HEK293 (cell line): Measurements from ENCODE around the gene MTUS2.

Source experiments
- CTCF ChIA-PET: fragments of 350-600 bp; formaldehyde crosslinking; extraction: SDS; loops from one replicate; lab custom pipeline; 2021; ENCODE audit warnings: antibody characterized with exemption; lab: Yijun Ruan, JAX
- POLR2A ChIA-PET: fragments of 300-600 bp; formaldehyde crosslinking; extraction: SDS; loops from one replicate; lab custom pipeline; 2020; ENCODE audit warnings: antibody characterized with exemption, inconsistent platforms; lab: Yijun Ruan, JAX
- H3K27ac ChIP-seq: fragments of 200-500 bp; sonication (Bioruptor generic); 2 replicates; pipeline ENCODE4 v1.5.1; 2014; ENCODE audit warnings: low read depth, low read length, control low read depth, inconsistent platforms; ENCODE audit errors: extremely low read depth
- H3K36me3 ChIP-seq, 2 experiments: fragments of 200-500 bp in 1 of 2; sonication (Bioruptor generic) in 1 of 2; 1 replicate in 1 of 2; 2 replicates in 1 of 2; pipeline ENCODE4 v1.5.1; 2014 to 2017; ENCODE audit warnings: inconsistent platforms in 2 of 2, low read length in 2 of 2; ENCODE audit not compliant: control insufficient read depth in 2 of 2, insufficient read depth in 1 of 2
- H3K4me1 ChIP-seq: fragments of 200-500 bp; sonication (Bioruptor generic); 2 replicates; pipeline ENCODE4 v1.5.1; 2014; ENCODE audit warnings: mild to moderate bottlenecking, low read length, inconsistent platforms; ENCODE audit not compliant: control insufficient read depth, insufficient read depth
- H3K4me3 ChIP-seq: 2 replicates; pipeline ENCODE4 v1.5.1; 2011; ENCODE audit warnings: low read depth, mild to moderate bottlenecking, control low read depth, low read length, moderate library complexity
- H3K9me3 ChIP-seq: fragments of 200-500 bp; sonication (Bioruptor generic); 2 replicates; pipeline ENCODE4 v1.5.1; 2014; ENCODE audit warnings: low read depth, low read length, inconsistent platforms; ENCODE audit not compliant: control insufficient read depth, insufficient read depth
- HOXC10 ChIP-seq: sonication (generic); formaldehyde crosslinking; IDR thresholded peaks from 2 replicates; pipeline ENCODE4 v1.8.1; 2023; ENCODE audit warnings: mild to moderate bottlenecking, missing genetic modification reagents
- MZF1 ChIP-seq: fragments of 450-650 bp; formaldehyde crosslinking; IDR thresholded peaks from 2 replicates; pipeline ENCODE4 v1.5.1; 2017; ENCODE audit warnings: missing biosample characterization, missing genetic modification characterization, borderline replicate concordance
- SETDB1 ChIP-seq: IDR thresholded peaks from one replicate; pipeline ENCODE4 v1.6.1; 2017; ENCODE audit warnings: mild to moderate bottlenecking, low read length, moderate library complexity, mixed read lengths; ENCODE audit not compliant: insufficient read length
- TCF7L2 ChIP-seq: IDR thresholded peaks from 2 replicates; pipeline ENCODE4 v1.6.1; 2011; ENCODE audit warnings: low read depth, mild to moderate bottlenecking, inconsistent platforms, low read length, moderate library complexity, borderline replicate concordance
- TRIM28 ChIP-seq: IDR thresholded peaks from 2 replicates; pipeline ENCODE4 v1.6.1; 2011; ENCODE audit warnings: low read length, control low read depth, borderline replicate concordance
- ZNF16 ChIP-seq: fragments of 450-650 bp; formaldehyde crosslinking; IDR thresholded peaks from 2 replicates; pipeline ENCODE4 v1.5.1; 2016; ENCODE audit warnings: low read depth, missing biosample characterization, missing genetic modification characterization
- ZNF23 ChIP-seq: fragments of 450-650 bp; formaldehyde crosslinking; IDR thresholded peaks from 2 replicates; pipeline ENCODE4 v1.5.1; 2016; ENCODE audit warnings: missing biosample characterization, missing genetic modification characterization, borderline replicate concordance
- ZNF26 ChIP-seq: fragments of 450-650 bp; formaldehyde crosslinking; IDR thresholded peaks from 2 replicates; pipeline ENCODE4 v1.5.1; 2016; ENCODE audit warnings: missing biosample characterization, missing genetic modification characterization
- ZNF404 ChIP-seq: fragments of 450-650 bp; formaldehyde crosslinking; IDR thresholded peaks from 2 replicates; pipeline ENCODE4 v1.5.1; 2017; ENCODE audit warnings: missing biosample characterization, missing genetic modification characterization
- ZNF426 ChIP-seq: fragments of 450-650 bp; formaldehyde crosslinking; IDR thresholded peaks from 2 replicates; pipeline ENCODE4 v1.5.1; 2017; ENCODE audit warnings: missing biosample characterization, missing genetic modification characterization, mild to moderate bottlenecking, inconsistent platforms, moderate library complexity
- ZNF473 ChIP-seq: fragments of 450-650 bp; formaldehyde crosslinking; IDR thresholded peaks from 2 replicates; pipeline ENCODE4 v1.5.1; 2017; ENCODE audit warnings: missing biosample characterization, missing genetic modification characterization
- ZNF514 ChIP-seq: fragments of 450-650 bp; formaldehyde crosslinking; IDR thresholded peaks from 2 replicates; pipeline ENCODE4 v1.5.1; 2016; ENCODE audit warnings: missing biosample characterization, missing genetic modification characterization
- ZNF580 ChIP-seq: fragments of 450-650 bp; formaldehyde crosslinking; IDR thresholded peaks from 2 replicates; pipeline ENCODE4 v1.5.1; 2016; ENCODE audit warnings: missing biosample characterization, missing genetic modification characterization
- ZNF610 ChIP-seq: fragments of 450-650 bp; formaldehyde crosslinking; IDR thresholded peaks from 2 replicates; pipeline ENCODE4 v1.5.1; 2016; ENCODE audit warnings: missing biosample characterization, missing genetic modification characterization, borderline replicate concordance
- ZNF623 ChIP-seq: fragments of 450-650 bp; formaldehyde crosslinking; IDR thresholded peaks from 2 replicates; pipeline ENCODE4 v1.5.1; 2016; ENCODE audit warnings: missing biosample characterization, missing genetic modification characterization
- ZNF747 ChIP-seq: fragments of 450-650 bp; formaldehyde crosslinking; IDR thresholded peaks from 2 replicates; pipeline ENCODE4 v1.5.1; 2016; ENCODE audit warnings: missing biosample characterization, missing genetic modification characterization
- TF ChIP-seq, protein P1 (sequence below): fragments of 450-650 bp; formaldehyde crosslinking; IDR thresholded peaks from 2 replicates; pipeline ENCODE4 v1.5.1; 2016; ENCODE audit warnings: missing biosample characterization, missing genetic modification characterization, low read depth

The MTUS2 gene

GRCh38 chr13:28778308-28779215 lies 41.6 kb upstream of the MTUS2 start:
- Histone ChIP-seq H3K36me3 (no peaks in the 10 kb centered on the region), H3K4me1 (no peaks in the 10 kb centered on the region), H3K4me3 (no peak overlapping the region), H3K27ac (no peak overlapping the region), H3K9me3 (no peaks in the 10 kb centered on the region)
- TF ChIP-seq ZNF426 (tag by site-specific recombination): no peak
- TF ChIP-seq HOXC10 (CRISPR knock-in tag): no peak
- no peak for TF ChIP-seq ZNF610 (tag by site-specific recombination)
- TF ChIP-seq ZNF473 (tag by site-specific recombination): no peak
- TF ChIP-seq TCF7L2: no peak
- no peak for TF ChIP-seq ZNF23 (tag by site-specific recombination)
- TF ChIP-seq ZNF747 (tag by site-specific recombination): no peak
- no peak for TF ChIP-seq ZNF26
- no peak for TF ChIP-seq ZNF623
- no peak for TF ChIP-seq TRIM28
- CTCF ChIA-PET: interaction anchor here (0.6 kb wide), 1 partner anchor 41 kb away, joined by 3 read pairs; no protein-coding TSS in a partner anchor
- POLR2A ChIA-PET: no interaction called here

DNA sequence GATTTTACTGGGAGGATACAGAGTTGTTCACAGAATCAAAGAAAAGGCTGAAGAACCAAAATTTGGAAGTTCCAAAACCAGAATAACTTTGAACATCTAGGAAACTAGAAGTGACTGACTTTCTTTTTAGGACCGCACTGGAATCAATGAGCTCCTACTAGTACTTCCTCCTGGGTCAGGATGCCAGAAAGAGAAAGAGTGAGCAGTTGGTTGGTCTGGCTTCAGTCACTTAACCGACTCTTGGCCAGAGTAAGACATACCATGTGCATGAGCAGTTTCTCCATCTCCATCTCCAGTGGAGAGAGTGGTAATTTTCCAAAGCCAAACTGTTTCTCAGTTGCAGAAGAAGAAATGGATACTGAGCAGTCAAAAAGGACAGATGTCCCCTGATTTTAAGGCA lies 27.1 kb upstream of the MTUS2 start:
- Histone ChIP-seq H3K36me3 (no peaks in the 10 kb centered on the region), H3K9me3 (no peaks in the 10 kb centered on the region), H3K4me3 (no peak overlapping the region), H3K27ac (no peak overlapping the region), H3K4me1 (no peaks in the 10 kb centered on the region)
- ChIA-PET CTCF (interaction anchor here (0.6 to 0.7 kb wide), 2 partner anchors 244 to 468 kb away, joined by 3 read pairs; no protein-coding TSS in a partner anchor), POLR2A (no interaction called here)
- no peak for TF ChIP-seq ZNF404 (tag by site-specific recombination)
- TF ChIP-seq ZNF16 (tag by site-specific recombination): no peak
- no peak for TF ChIP-seq MZF1
- TF ChIP-seq ZNF580 (tag by site-specific recombination): no peak
- TF ChIP-seq, protein P1, sequence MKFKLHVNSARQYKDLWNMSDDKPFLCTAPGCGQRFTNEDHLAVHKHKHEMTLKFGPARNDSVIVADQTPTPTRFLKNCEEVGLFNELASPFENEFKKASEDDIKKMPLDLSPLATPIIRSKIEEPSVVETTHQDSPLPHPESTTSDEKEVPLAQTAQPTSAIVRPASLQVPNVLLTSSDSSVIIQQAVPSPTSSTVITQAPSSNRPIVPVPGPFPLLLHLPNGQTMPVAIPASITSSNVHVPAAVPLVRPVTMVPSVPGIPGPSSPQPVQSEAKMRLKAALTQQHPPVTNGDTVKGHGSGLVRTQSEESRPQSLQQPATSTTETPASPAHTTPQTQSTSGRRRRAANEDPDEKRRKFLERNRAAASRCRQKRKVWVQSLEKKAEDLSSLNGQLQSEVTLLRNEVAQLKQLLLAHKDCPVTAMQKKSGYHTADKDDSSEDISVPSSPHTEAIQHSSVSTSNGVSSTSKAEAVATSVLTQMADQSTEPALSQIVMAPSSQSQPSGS (tag by site-specific recombination): no peak

DNA sequence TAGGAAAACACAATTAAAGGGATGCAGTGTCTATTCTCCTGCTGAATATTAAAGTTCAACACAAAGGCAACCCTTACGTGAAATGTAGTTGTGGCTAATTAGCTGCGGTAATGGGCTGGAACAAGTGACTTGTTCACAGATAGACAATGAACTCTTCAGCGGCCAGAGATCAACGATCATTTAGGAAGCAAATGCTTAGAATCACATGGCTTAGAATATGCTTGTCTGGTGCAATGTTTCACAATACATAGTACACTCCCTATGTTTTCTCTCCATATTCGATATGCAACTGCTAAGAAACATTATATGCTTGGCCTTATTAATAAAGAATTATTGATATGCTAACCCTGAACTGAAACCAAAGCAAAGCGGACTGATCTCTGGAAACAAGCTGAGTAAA lies 25.7 kb upstream of the MTUS2 start:
- H3K27ac ChIP-seq: no peak overlapping the region
- H3K9me3 ChIP-seq: no peaks in the 10 kb centered on the region
- TF ChIP-seq SETDB1: no peak
- TF ChIP-seq ZNF514 (tag by site-specific recombination): no peak
- no peaks in the 10 kb centered on the region for H3K36me3 ChIP-seq
- ChIA-PET POLR2A (no interaction called here), CTCF (interaction anchor here (1.1 to 1.5 kb wide), 2 partner anchors 119 to 169 kb away, joined by 3 read pairs; no protein-coding TSS in a partner anchor)
- no peaks in the 10 kb centered on the region for H3K4me1 ChIP-seq
- H3K4me3 ChIP-seq: no peak overlapping the region
